ENCODE results near the gene TMEM123.
A peak's percentile ranks its signal among the peaks of the same experiment; 100 is the strongest.

Gene TMEM123

GRCh38 chr11:102396708-102397563, 55.6 kb downstream of the TMEM123 start:
- TF ChIP-seq TAF1 (IDR thresholded peaks at IDR 0.05; ENCODE audit: low read depth, low read length) (no peak), POLR2A (IDR thresholded peaks at IDR 0.05; ENCODE audit: low read depth, low read length) (no peak), SPI1 (IDR thresholded peaks at IDR 0.05; ENCODE audit: low read depth, low read length) (no peak), POU2F2 (IDR thresholded peaks at IDR 0.05; ENCODE audit: low read depth, low read length) (no peak), PAX5 (IDR thresholded peaks at IDR 0.05; ENCODE audit: insufficient read depth, low read length, severe bottlenecking) (no peak), POLR2AphosphoS5 (IDR thresholded peaks at IDR 0.05; ENCODE audit: low read depth, low read length) (no peak)
- peak; percentile 47 for FAIRE-seq
- DNase-seq (ENCODE audit: insufficient read length, low spot score) = no peak

- FAIRE-seq = peak; percentile 5
- TF ChIP-seq PAX5 (IDR thresholded peaks at IDR 0.05; ENCODE audit: insufficient read depth, low read length, severe bottlenecking) (no peak), POLR2AphosphoS5 (IDR thresholded peaks at IDR 0.05; ENCODE audit: low read depth, low read length) (peak; percentile 27; the same call in 1 of the 2 replicates), POLR2A (IDR thresholded peaks at IDR 0.05; ENCODE audit: low read depth, low read length) (no peak), POU2F2 (IDR thresholded peaks at IDR 0.05; ENCODE audit: low read depth, low read length) (peak; percentile 47; the same call in 1 of the 2 replicates), TAF1 (IDR thresholded peaks at IDR 0.05; ENCODE audit: low read depth, low read length) (no peak)
- no peak for DNase-seq (ENCODE audit: insufficient read length, low spot score)
Observed at GRCh38 chr11:102395720-102396393, 56.7 kb downstream of the TMEM123 start.

- DNase-seq (ENCODE audit: insufficient read length, low spot score) (no peak), FAIRE-seq (peak; percentile 16)
- TF ChIP-seq PAX5 (IDR thresholded peaks at IDR 0.05; ENCODE audit: insufficient read depth, low read length, severe bottlenecking) (no peak), POU2F2 (IDR thresholded peaks at IDR 0.05; ENCODE audit: low read depth, low read length) (no peak), TAF1 (IDR thresholded peaks at IDR 0.05; ENCODE audit: low read depth, low read length) (no peak), SPI1 (IDR thresholded peaks at IDR 0.05; ENCODE audit: low read depth, low read length) (no peak), POLR2AphosphoS5 (IDR thresholded peaks at IDR 0.05; ENCODE audit: low read depth, low read length) (0 out of 2 replicates have a peak, but pooled peaks have one; percentile 37), POLR2A (IDR thresholded peaks at IDR 0.05; ENCODE audit: low read depth, low read length) (peak; percentile 23; the same call in 1 of the 2 replicates)
Observed at GRCh38 chr11:102393272-102393730, 59.3 kb downstream of the TMEM123 start.

- DNase-seq (ENCODE audit: insufficient read length, low spot score) = no peak
- no peak for FAIRE-seq
- TF ChIP-seq POLR2A (IDR thresholded peaks at IDR 0.05; ENCODE audit: low read depth, low read length) (no peak; the same call in 1 of the 2 replicates), POLR2AphosphoS5 (IDR thresholded peaks at IDR 0.05; ENCODE audit: low read depth, low read length) (no peak), PAX5 (IDR thresholded peaks at IDR 0.05; ENCODE audit: insufficient read depth, low read length, severe bottlenecking) (no peak), POU2F2 (IDR thresholded peaks at IDR 0.05; ENCODE audit: low read depth, low read length) (no peak), TAF1 (IDR thresholded peaks at IDR 0.05; ENCODE audit: low read depth, low read length) (no peak), SPI1 (IDR thresholded peaks at IDR 0.05; ENCODE audit: low read depth, low read length) (no peak)
Observed at GRCh38 chr11:102391549-102392237, 60.9 kb downstream of the TMEM123 start.

GRCh38 chr11:102390667-102391465, 61.7 kb downstream of the TMEM123 start:
- DNase-seq (ENCODE audit: insufficient read length, low spot score) = peak; percentile 20
- FAIRE-seq = peak; percentile 92
- peak; percentile 16; the same call in 1 of the 2 replicates for TF ChIP-seq POLR2AphosphoS5 (IDR thresholded peaks at IDR 0.05; ENCODE audit: low read depth, low read length)
- no peak for TF ChIP-seq POU2F2 (IDR thresholded peaks at IDR 0.05; ENCODE audit: low read depth, low read length)

- FAIRE-seq (no peak), DNase-seq (ENCODE audit: insufficient read length, low spot score) (no peak)
- TF ChIP-seq POLR2AphosphoS5 (IDR thresholded peaks at IDR 0.05; ENCODE audit: low read depth, low read length) (no peak), TAF1 (IDR thresholded peaks at IDR 0.05; ENCODE audit: low read depth, low read length) (no peak), SPI1 (IDR thresholded peaks at IDR 0.05; ENCODE audit: low read depth, low read length) (no peak), POU2F2 (IDR thresholded peaks at IDR 0.05; ENCODE audit: low read depth, low read length) (no peak), POLR2A (IDR thresholded peaks at IDR 0.05; ENCODE audit: low read depth, low read length) (no peak), PAX5 (IDR thresholded peaks at IDR 0.05; ENCODE audit: insufficient read depth, low read length, severe bottlenecking) (no peak)
Observed at GRCh38 chr11:102389253-102389652, 63.3 kb downstream of the TMEM123 start.

- DNase-seq (ENCODE audit: insufficient read length, low spot score) (no peak), FAIRE-seq (no peak)
- no peak for TF ChIP-seq SPI1 (IDR thresholded peaks at IDR 0.05; ENCODE audit: low read depth, low read length)
- no peak for TF ChIP-seq POU2F2 (IDR thresholded peaks at IDR 0.05; ENCODE audit: low read depth, low read length)
- TF ChIP-seq POLR2A (IDR thresholded peaks at IDR 0.05; ENCODE audit: low read depth, low read length) = no peak
- no peak for TF ChIP-seq TAF1 (IDR thresholded peaks at IDR 0.05; ENCODE audit: low read depth, low read length)
Observed at GRCh38 chr11:102387043-102387781, 65.4 kb downstream of the TMEM123 start.

GRCh38 chr11:102386136-102386734, 66.3 kb downstream of the TMEM123 start:
- no peak for TF ChIP-seq POLR2AphosphoS5 (IDR thresholded peaks at IDR 0.05; ENCODE audit: low read depth, low read length)
- TF ChIP-seq POLR2A (IDR thresholded peaks at IDR 0.05; ENCODE audit: low read depth, low read length) = no peak
- no peak for TF ChIP-seq SPI1 (IDR thresholded peaks at IDR 0.05; ENCODE audit: low read depth, low read length)
- no peak for TF ChIP-seq PAX5 (IDR thresholded peaks at IDR 0.05; ENCODE audit: insufficient read depth, low read length, severe bottlenecking)
- no peak for TF ChIP-seq POU2F2 (IDR thresholded peaks at IDR 0.05; ENCODE audit: low read depth, low read length)
- no peak for TF ChIP-seq TAF1 (IDR thresholded peaks at IDR 0.05; ENCODE audit: low read depth, low read length)
- FAIRE-seq (no peak), DNase-seq (ENCODE audit: insufficient read length, low spot score) (no peak)

All from GM12891 (cell line).